Choroid plexus epithelial cell (primary cell): ENCODE data around the gene PKP4.

Experiments
- DNase-seq: peaks from one replicate; pipeline ENCODE4 v3.0.0-alpha.2; 2010; ENCODE audit warnings: low read depth
- H3K4me3 ChIP-seq: 2 replicates; pipeline ENCODE4 v1.5.1; 2011; ENCODE audit warnings: low read depth, mild to moderate bottlenecking, control low read depth, low read length, moderate library complexity
- CTCF ChIP-seq: conservative IDR thresholded peaks from 2 replicates; pipeline ENCODE4 v1.5.1; 2011; ENCODE audit warnings: low read depth, mild to moderate bottlenecking, control low read depth, inconsistent platforms, low read length, moderate library complexity

PKP4 gene

GRCh38 chr2:158543957-158544356 is 87.2 kb downstream of the PKP4 start:
- no peak for TF ChIP-seq CTCF
- no peak overlapping the region for H3K4me3 ChIP-seq
- DNase-seq = no peak

- DNase-seq = no peak
- H3K4me3 ChIP-seq = no peak overlapping the region
- no peak for TF ChIP-seq CTCF
Observed at GRCh38 chr2:158544998-158545397, 88.2 kb downstream of the PKP4 start.

- DNase-seq = peak; percentile 18
- no peak overlapping the region for H3K4me3 ChIP-seq
- TF ChIP-seq CTCF = no peak
Observed at GRCh38 chr2:158546412-158547144, 89.8 kb downstream of the PKP4 start.

GRCh38 chr2:158553257-158553656 is 96.5 kb downstream of the PKP4 start:
- no peak for TF ChIP-seq CTCF
- H3K4me3 ChIP-seq = no peak overlapping the region
- DNase-seq = no peak

GRCh38 chr2:158554996-158555395 is 98.2 kb downstream of the PKP4 start:
- no peak overlapping the region for H3K4me3 ChIP-seq
- DNase-seq = no peak
- no peak for TF ChIP-seq CTCF

GRCh38 chr2:158556124-158556523 is 99.4 kb downstream of the PKP4 start:
- no peak for DNase-seq
- TF ChIP-seq CTCF = no peak
- no peak overlapping the region for H3K4me3 ChIP-seq

GRCh38 chr2:158557752-158558151 is 101.0 kb downstream of the PKP4 start:
- no peak overlapping the region for H3K4me3 ChIP-seq
- TF ChIP-seq CTCF = no peak
- DNase-seq = no peak
